KMS-11 (cell line): Measurements from ENCODE around the gene NAT9.

Experiments
- H2AFZ ChIP-seq: fragments of 200-600 bp; sonication (generic); 2 replicates; pipeline ENCODE4 v1.6.1; 2016; ENCODE audit warnings: antibody characterized with exemption, mixed run types, low read depth
- H3K27ac ChIP-seq: fragments of 200-600 bp; sonication (generic); 2 replicates; pipeline ENCODE4 v1.6.1; 2016; ENCODE audit warnings: mild to moderate bottlenecking, mixed run types
- H3K27me3 ChIP-seq: fragments of 200-600 bp; sonication (generic); 2 replicates; pipeline ENCODE4 v1.6.1; 2017; ENCODE audit warnings: mild to moderate bottlenecking, low read depth, mixed run types, moderate library complexity; ENCODE audit not compliant: insufficient read depth
- H3K36me3 ChIP-seq: fragments of 200-600 bp; sonication (generic); 2 replicates; pipeline ENCODE4 v1.6.1; 2017; ENCODE audit warnings: mild to moderate bottlenecking, mixed run types; ENCODE audit not compliant: insufficient read depth
- H3K4me1 ChIP-seq: fragments of 200-600 bp; sonication (generic); 2 replicates; pipeline ENCODE4 v1.6.1; 2016; ENCODE audit warnings: mild to moderate bottlenecking, low read depth, mixed run types; ENCODE audit not compliant: poor library complexity, severe bottlenecking
- H3K4me2 ChIP-seq: fragments of 200-600 bp; sonication (generic); 2 replicates; pipeline ENCODE4 v1.7.0; 2016; ENCODE audit warnings: mild to moderate bottlenecking, mixed run types
- H3K4me3 ChIP-seq: fragments of 200-600 bp; sonication (generic); IDR thresholded peaks from 2 replicates; pipeline ENCODE4 v1.6.1; 2017; ENCODE audit warnings: low read depth, low read length, mixed read lengths; ENCODE audit not compliant: insufficient read depth
- H3K79me2 ChIP-seq: fragments of 200-600 bp; sonication (generic); 2 replicates; pipeline ENCODE4 v1.6.1; 2016; ENCODE audit warnings: low read depth, mixed run types; ENCODE audit not compliant: insufficient read depth
- H3K9ac ChIP-seq: fragments of 200-600 bp; sonication (generic); 2 replicates; pipeline ENCODE4 v1.6.1; 2016; ENCODE audit warnings: mild to moderate bottlenecking, mixed run types
- H4K20me1 ChIP-seq: fragments of 200-600 bp; sonication (generic); 2 replicates; pipeline ENCODE4 v1.6.1; 2016; ENCODE audit warnings: mild to moderate bottlenecking, mixed run types; ENCODE audit not compliant: insufficient read depth
- CTCF ChIP-seq: fragments of 200-600 bp; sonication (generic); conservative IDR thresholded peaks from 2 replicates; pipeline ENCODE4 v1.6.1; 2017; ENCODE audit warnings: low read depth, mild to moderate bottlenecking, antibody characterized with exemption, low read length, moderate library complexity, mixed read lengths

The NAT9 gene

GRCh38 chr17:74756891-74757290 lies 19.3 kb downstream of the NAT9 start:
- peaks cover 97% of the 10 kb centered on the region for H3K4me1 ChIP-seq
- H3K79me2 ChIP-seq: peaks cover 99% of the 10 kb centered on the region
- H2AFZ ChIP-seq: no peak overlapping the region
- no peak overlapping the region for H3K4me3 ChIP-seq
- peak overlapping the region; percentile 66; the same call in 1 of the 2 replicates for H3K27ac ChIP-seq
- no peak overlapping the region; the same call in 1 of the 2 replicates for H3K9ac ChIP-seq
- peak overlapping the region; percentile 100 for H3K4me2 ChIP-seq
- H3K36me3 ChIP-seq: no peaks in the 10 kb centered on the region; the same call in 1 of the 2 replicates
- no peak for TF ChIP-seq CTCF
- H4K20me1 ChIP-seq: peaks cover 28% of the 10 kb centered on the region; the same call in 1 of the 2 replicates
- H3K27me3 ChIP-seq: no peaks in the 10 kb centered on the region

- peaks cover 89% of the 10 kb centered on the region for H3K4me1 ChIP-seq
Measured at GRCh38 chr17:74755533-74755932, 20.6 kb downstream of the NAT9 start.

GRCh38 chr17:74754832-74755231 lies 21.3 kb downstream of the NAT9 start:
- no peak overlapping the region for H2AFZ ChIP-seq
- peak overlapping the region; percentile 49; the same call in 1 of the 2 replicates for H3K9ac ChIP-seq
- TF ChIP-seq CTCF: no peak
- peak overlapping the region; percentile 100 for H3K4me2 ChIP-seq
- no peaks in the 10 kb centered on the region for H3K27me3 ChIP-seq
- peaks cover 99% of the 10 kb centered on the region for H3K79me2 ChIP-seq
- peaks cover 82% of the 10 kb centered on the region for H3K4me1 ChIP-seq
- peaks cover 17% of the 10 kb centered on the region for H4K20me1 ChIP-seq
- peak overlapping the region; percentile 94 for H3K27ac ChIP-seq
- H3K4me3 ChIP-seq: no peak overlapping the region
- no peaks in the 10 kb centered on the region; the same call in 1 of the 2 replicates for H3K36me3 ChIP-seq

More at GRCh38 chr17:74755533-74755932, 20.6 kb downstream of the NAT9 start:
- Histone ChIP-seq H3K79me2 (peaks cover 99% of the 10 kb centered on the region), H4K20me1 (peaks cover 19% of the 10 kb centered on the region; the same call in 1 of the 2 replicates), H3K36me3 (no peaks in the 10 kb centered on the region; the same call in 1 of the 2 replicates), H3K27me3 (no peaks in the 10 kb centered on the region), H3K9ac (no peak overlapping the region; the same call in 1 of the 2 replicates), H3K4me3 (no peak overlapping the region), H2AFZ (no peak overlapping the region), H3K4me2 (peak overlapping the region; percentile 100), H3K27ac (peak overlapping the region; percentile 94; the same call in 1 of the 2 replicates)
- no peak for TF ChIP-seq CTCF

DNA sequence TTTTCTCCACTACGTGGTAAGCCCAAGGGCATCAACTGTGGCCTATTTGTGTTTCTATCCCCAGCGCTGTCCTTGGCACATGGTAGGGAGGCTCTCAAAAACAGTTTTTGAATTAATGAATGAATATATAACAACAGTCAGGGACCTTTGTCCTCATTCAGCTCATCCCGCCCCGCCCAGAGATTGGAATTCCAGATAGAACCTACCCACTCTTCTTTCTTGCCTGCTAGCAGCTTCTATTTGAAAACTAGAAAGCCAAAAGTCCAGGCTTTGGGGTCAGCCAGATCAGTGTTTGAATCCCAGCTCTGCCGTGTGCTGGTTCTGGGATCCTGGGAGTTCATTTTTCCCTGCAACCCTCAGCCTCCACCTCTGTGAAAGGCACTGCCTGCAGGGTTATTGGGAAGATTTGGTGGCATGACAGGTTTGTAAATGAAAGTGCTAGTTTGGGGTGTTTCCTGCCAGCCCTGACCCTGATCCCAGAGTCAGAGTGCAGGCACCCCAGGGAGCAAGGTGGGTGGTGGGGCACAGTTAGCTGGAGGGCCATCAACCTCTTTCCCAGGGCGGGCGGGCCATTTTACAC lies 23.2 kb downstream of the NAT9 start:
- Histone ChIP-seq H3K36me3 (no peaks in the 10 kb centered on the region; the same call in 1 of the 2 replicates), H4K20me1 (peaks cover 9% of the 10 kb centered on the region), H3K4me3 (no peak overlapping the region), H3K27ac (peak overlapping the region; percentile 94), H3K9ac (peak overlapping the region; percentile 49; the same call in 1 of the 2 replicates), H3K79me2 (peaks cover 93% of the 10 kb centered on the region), H3K27me3 (no peaks in the 10 kb centered on the region), H3K4me1 (peaks cover 63% of the 10 kb centered on the region), H3K4me2 (peak overlapping the region; percentile 100), H2AFZ (no peak overlapping the region)
- TF ChIP-seq CTCF: no peak
